Measurements from ENCODE around the gene PRKD1.

DNA sequence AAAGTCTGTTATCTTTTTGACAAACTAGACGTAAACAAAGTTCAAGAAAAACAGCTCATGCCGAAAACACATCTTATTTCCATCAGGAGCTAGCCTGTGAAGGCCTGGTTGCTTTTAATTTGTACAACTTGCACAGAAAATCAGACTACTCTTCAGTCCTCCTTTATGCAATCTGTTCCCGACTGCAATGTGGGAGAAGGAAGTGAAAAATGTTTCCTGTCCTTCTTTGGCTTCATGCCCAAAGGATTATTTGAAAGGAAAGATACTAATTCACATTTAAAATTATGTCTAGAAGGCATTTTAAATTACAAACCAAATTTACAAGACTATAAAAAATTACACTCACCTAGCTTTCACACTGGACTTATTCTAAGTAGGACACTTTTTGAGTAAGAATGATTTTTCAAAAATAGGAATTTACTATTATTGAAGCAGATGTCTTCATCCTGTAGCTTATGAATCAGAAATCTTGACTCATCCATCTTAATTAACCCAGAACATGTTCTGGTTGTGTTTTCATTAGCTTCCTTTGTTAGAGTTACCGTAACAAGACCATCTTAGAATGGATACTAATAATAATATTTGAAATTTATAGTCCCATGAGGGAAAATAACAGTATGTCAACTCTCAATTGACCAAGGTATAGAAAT lies 272.6 kb downstream of the PRKD1 start:
- TF ChIP-seq CTCF (conservative IDR thresholded peaks at IDR 0.05; ENCODE audit: low read length) (no peak), EZH2phosphoT487 (IDR thresholded peaks at IDR 0.05; ENCODE audit: borderline replicate concordance) (no peak)
